Stimulated activated CD4-positive, alpha-beta T cell treated with anti-CD3 and anti-CD28 coated beads, Interleukin-12 subunit alpha, Interleukin-12 subunit beta, amount 100 ng/mL, for 48 hours (primary cell): ENCODE data around the gene TMTC1.
"Not testable (repeated sequence)": the region's sequence is repeated elsewhere in the genome, so short reads cannot be mapped to it uniquely, and the experiment has no call there.

Source experiments
- DNase-seq, 3 donors: peaks; one replicate each; pipeline ENCODE4 v3.0.0-alpha.2; 2020; ENCODE audit warnings: low read depth in 2 of 3, low spot score in 1 of 3

The TMTC1 gene

DNA sequence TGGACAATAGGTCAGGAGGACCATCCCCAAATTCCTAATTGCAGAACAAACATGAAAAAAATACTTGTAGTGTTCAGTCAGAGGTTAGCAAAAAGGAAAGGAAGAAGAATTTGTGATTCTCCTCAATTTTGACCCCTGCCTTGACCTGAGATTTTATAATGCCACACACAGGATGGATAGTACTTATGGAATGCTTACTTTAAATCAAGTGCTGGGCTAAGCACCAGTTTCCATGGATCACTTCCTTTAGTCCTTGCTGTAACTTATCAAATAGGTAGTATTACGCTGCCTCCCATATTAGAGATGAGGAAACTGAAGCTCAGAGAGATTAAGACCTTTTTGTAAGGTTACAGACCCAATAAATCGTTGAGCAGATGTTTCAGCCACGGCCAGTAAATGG lies 205.0 kb downstream of the TMTC1 start:
- no peak for DNase-seq

DNA sequence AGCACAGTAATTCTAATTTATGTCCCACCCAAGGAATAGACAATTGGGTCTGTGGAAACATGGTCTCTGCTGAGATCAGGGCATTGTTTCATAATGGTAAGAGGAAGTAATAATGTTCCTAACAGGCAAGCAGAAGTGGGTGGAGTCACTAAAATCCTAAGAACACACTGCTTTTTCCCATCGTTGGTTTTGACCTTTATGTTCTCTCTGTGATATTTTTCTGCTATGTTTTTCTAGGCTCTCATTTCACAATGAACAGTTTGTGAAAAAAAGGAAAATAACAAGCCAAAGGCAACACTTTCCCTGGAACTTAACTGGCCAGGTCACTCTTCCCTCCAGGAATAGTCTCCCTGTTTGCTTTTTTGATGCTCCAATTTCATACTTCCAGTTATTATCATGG lies 205.7 kb downstream of the TMTC1 start:
- DNase-seq = no peak

DNA sequence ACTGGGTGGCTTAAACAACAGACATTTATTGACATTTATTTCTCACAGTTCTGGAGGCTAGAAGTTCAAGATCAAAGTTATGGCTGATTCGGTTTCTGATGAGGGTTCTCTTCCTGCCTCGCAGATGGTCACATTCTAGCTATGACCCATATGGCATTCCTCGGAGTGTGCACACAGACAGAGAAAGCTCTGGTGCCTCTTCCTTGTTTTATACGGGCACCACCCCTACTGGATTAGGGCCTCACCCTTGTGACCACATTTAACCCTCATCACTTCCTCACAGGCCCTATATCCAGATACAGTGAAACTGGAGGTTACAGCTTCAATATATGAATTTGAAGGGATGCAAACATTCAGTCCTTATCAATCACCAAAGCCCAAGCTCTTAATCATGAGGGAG lies 209.2 kb downstream of the TMTC1 start:
- DNase-seq = no peak

DNA sequence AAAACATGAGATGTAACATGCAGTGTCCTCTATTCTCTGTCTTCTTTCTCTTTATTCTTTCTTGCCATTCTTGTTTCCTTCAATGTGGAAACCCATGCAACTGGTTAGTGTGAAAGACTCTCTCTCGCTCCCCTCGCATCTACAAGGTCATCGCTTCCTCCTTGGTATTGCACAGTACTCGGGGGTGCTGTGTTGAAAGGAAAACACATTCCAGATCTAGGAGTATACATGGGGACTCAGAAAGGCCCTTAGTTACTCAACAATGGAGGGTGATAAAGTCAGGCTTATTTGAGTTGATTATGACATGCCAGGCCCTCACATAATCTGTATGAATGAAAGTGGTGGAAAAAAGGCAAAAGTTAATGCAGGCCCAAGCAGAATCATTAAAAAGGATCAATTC lies 210.8 kb downstream of the TMTC1 start:
- DNase-seq = no peak

DNA sequence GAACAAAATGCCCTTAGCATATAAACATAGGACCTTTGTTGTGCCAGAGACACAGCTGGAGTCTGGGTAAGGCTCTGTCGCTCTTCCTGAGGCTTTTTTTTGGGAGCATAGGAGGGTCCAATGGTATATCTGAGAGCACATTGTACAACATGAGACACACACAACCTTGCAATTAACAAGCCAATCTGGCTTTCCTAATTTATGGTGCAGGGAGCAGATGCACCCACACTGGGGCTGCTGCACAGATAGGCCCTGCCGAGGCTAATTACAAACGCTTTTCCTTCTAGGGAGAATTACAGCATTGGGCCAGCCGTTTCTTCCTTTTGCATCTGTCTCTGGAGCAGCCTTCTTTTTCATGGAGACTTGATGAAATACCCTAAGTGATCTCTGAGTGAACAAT lies 211.3 kb downstream of the TMTC1 start:
- DNase-seq = no peak

DNA sequence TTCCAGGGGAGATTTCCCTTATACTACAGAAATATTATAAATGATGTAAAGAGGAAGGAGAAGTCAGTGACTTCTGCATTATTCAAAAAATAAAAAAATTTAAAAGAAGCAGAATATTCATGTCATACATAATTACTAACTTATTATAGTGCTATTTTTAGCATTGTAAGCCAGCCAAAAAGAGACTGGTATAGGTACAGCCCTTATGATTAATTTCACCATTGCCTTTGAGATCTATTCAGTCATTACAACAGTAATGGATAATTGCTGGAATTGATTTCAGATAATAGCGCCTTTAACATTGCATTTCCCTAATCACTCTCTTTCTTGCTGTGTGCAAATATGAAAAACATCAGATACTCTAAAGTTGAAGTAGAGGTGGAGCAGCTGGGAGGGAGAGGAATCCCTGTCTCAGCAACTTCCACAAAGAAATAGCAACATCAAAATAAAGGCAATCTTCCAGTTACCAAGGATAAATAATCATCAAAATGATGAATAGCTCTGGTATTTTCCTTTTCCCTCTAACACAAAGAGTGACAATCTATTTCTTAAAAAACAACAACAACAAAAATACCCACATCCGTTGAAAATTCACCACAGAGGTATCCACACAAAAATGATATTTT lies 214.5 kb downstream of the TMTC1 start:
- no peak for DNase-seq

DNA sequence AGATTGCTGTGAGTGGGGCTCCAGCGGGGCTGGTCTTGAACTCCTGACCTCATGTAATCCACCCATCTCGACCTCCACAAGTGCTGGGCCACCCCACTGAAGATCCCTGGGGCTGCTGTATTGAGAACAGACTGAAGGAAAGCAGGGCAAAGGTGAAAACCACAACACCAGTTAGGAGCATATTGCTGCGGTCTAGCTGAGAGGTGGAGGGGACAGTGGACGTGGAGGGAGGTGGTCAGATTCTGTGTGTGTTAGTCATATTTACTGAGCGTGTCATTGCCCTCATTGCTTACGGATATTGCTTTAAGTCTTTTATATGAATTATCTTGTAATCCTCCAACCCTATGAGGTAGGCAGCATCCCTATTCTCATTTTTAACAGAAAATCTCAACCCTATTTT lies 217.3 kb downstream of the TMTC1 start:
- no peak for DNase-seq

DNA sequence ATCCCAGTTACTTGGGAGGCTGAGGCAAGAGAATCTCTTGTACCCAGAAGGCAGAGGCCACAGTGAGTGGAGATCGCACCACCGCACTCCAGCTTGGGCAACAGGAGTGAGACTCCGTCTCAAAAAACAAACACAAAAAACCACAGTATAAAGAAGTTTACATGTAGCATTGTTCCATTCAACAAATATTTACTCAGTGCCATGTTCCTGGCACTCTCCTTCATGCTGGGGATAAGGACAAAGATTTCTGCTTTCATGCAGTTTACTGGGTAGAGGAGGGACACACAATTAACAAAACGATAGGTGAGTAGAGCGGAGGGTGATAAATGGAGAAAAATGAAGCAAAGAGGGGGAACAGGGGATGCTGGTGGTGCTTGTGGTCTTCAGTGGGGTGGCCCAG lies 218.0 kb downstream of the TMTC1 start:
- no peak for DNase-seq

DNA sequence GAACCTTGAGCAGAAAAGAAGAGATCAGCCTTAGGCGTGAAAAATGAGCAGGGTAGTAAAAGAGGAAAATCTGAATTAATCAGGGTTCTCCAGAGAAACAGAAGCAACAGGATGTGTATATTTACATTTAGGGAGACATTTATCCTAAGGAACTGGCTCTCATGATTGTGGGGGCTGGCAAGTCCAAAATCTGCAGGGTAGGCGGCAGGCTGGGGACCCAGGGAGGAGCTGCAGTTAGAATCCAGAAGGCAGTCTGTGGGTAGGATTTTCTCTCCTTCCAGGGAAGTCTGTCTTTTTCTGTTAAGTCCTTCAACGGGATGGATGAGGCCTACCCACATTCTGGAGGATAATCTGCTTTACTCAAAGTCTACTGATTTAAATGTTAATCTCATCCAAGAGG lies 218.8 kb downstream of the TMTC1 start:
- DNase-seq = no peak

DNA sequence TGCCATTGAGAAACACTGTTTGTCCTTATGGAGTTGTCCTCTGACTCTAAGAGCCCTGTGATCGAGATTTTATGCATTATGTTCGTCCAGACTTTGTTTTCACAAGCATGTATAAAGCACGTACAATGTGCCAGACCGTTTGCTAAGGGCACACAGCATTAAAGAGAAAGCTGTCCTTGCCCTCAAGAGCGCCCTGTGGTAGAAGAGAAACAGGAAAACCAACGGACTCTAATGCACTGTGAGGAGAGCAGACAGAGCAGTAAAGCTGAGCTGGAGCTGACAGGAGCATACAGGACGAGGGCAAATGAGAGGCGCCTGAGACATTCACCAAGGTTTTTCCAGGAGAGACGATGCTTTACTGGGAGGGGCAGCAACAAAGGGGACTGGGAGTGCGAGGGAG lies 220.1 kb downstream of the TMTC1 start:
- no peak for DNase-seq

DNA sequence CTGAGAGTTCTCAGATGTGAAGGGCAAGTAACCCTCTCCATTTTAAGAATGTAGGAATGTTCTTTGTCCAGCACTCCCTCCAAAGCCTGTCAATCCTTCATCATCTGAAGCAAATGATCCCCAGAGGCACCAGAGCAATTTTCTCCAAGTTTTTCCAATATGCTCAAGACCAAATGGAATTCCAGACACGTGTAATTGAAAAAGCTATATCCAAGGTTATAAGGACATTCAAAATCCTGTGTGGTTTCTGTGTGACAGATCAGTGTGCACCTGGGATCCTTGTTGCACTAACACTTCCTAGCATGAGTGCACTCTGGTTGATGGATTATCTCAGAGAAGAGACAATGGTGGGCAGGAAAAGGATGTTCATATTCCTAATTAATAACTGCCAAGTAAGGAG lies 220.7 kb downstream of the TMTC1 start:
- DNase-seq = no peak

DNA sequence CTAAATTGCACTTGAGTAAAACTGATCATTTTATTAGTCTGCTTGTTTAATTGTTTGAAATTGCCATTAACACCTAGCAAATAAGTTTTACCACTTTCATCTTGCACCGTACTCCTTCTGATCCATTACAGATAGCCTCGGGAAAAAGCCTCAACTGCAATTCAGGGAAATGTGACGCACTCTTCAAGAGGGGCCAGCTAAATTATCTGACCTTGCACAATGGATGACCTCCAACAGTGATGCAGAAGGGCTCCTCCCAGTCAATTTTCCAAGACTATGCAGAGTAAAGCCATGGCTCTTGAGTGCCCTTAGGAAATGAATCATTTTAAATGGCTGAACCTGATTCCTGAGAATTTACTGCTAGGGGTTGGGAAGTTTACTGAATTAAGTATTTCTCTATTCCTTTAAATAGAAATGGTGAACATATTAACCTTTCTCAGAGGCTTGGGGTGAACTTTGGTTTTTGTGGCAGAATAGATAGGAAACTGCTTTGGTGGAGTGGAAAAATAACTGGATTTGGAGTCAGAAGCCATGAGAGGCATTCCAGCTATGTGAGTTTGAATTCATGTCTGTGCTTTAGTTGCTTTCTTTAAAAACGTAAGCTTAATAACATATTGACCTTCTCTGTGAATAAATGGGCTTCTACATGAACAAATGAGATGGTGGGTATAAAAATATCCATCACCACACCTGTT lies 221.5 kb downstream of the TMTC1 start:
- DNase-seq = no peak

DNA sequence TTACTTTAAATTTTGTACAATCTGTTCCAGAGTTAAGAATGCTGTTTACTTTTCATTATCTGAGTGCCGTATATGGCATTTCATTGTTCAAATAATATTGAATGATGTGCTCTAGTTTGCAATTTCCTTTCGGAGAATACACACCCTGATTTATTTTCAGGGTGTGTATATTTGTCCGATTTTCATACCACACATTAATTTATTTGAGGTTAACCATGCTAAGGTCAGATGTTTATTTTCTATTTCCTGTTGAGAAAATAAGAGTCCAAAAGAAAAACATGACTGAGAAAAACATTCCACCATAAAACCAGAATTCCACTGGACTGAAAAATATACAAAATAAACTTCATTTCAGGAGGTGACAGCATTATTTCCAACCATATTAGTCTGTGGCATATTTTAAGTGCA lies 222.1 kb downstream of the TMTC1 start:
- DNase-seq = no peak

DNA sequence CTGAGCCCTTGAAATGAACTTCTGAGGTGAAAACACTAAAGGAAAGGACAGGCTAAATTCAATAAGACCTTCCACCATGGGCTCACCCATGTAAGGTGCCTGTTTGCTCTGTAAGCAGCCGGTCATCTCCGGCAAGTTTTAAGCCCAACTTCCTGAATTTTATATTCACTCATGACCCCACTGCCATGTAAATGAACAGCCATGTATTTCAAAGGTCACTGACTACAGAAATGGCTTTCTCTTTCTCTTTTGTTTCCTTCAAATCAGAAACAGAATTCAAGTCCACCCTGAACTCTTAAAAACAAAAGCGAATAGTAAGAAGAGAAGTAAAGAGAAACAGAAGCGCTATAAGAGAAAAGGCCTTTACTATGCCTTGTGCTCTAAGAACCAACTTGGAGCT lies 224.5 kb downstream of the TMTC1 start:
- no peak for DNase-seq

DNA sequence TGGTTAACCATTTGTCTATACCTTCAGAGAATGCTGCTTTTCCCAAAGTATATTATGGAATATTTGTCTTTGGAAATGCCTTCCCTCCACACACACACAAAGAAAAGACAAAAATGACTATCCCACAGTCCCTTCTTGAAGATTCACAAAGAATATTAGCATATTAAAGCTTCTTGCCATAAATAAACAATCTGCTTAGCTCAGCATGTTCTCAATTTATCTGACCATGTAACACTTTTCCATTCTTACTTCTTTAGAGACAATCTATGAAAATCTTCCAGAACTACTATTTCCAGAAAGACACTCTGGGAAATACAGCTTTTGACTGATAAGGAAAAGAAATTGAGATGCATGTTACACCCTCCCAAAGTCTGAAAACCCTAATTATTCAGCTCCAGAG lies 227.4 kb downstream of the TMTC1 start:
- no peak for DNase-seq

DNA sequence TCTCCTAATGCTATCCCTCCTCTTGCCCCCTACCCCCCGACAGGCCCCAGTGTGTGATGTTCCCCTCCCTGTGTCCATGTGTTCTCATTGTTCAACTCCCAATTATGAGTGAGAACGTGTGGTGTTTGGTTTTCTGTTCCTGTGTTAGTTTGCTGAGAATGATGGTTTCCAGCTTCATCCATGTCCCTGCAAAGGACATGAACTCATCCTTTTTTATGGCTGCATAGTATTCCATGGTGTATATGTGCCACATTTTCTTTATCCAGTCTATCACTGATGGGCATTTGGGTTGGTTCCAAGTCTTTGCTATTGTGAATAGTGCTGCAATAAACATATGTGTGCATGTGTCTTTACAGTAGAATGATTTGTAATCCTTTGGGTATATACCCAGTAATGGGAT lies 228.3 kb downstream of the TMTC1 start:
- DNase-seq = not testable (repeated sequence)

DNA sequence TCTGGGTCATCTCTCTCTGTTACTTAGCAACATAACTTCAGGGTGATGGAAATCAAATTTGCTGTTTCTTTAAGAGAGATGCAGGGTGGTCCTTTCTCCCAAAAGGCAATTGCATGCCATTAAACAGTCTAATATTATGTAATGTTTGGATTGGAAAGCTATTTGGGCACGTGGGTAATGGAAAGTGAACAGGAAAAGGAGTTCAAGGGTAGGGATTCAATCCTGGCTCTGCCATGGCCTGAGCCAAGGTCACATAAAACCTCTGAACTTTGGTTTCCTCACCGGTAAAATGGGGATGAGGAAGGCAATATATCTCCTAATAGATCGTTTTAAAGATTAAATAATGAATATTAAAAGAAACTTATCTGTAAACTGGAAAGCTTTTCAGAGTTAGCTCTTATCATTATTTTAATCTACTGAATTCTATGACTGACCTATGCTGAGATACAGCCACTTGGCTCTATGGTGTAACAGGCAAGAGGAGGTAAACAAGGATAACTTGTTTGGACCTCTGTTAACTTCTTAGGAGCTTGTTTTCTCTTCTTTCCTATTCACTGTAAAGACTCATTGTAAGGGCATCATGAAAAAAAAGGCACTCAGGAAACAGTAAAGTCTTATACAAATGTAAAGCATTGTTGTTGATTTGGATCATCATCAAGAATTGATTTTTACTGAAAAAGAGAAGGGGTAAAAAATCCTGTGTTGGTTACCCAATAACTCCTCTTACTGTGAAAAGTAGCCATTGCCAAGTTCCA lies 230.6 kb downstream of the TMTC1 start:
- no peak for DNase-seq

DNA sequence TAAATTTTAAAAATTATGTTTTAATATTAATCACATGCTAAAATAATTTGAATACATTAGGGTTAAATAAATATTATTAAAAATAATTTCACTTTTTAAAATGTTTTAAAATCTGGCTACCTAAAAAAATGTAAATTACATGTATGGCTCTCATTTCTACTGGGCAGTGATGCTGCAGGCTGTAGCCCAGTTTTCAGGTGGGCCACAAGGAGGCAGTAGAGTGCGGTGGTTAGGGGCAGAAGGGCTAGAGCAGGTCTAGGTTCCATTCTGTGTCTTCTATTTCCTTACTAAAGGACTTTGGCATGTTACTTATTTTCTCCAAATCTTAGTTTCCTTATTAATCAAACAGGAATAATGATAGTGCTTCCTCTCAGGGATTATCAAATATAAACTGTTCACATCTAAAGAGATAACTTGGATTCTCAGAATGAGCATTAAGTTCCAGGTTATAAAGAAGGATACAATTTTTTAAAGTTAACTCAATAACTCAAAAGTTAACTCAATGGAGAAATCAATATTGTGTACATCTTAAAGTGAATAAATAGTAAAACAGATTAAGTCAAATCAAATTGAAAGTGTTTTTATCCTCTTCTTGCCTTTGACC lies 231.3 kb downstream of the TMTC1 start:
- DNase-seq = peak; percentile 46 to 63 (median 53)

DNA sequence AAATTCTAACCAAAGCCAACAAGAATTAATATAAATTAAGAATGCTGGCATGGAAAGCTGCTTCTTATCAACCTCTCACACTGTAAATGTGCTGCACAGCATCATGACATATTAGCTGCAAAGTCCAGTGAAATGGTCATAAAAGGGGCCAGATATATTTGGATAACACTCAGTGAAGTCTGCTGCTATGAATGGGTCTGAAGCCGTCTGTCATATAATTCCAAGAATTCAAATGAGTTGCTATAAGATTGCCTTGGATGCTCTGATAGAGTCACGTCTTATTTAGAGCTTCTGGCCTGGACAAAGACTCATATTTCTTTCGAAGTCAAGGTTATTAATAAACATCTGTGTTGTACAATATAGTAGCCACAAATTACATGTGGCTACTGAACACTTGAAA lies 231.9 kb downstream of the TMTC1 start:
- DNase-seq = no peak

DNA sequence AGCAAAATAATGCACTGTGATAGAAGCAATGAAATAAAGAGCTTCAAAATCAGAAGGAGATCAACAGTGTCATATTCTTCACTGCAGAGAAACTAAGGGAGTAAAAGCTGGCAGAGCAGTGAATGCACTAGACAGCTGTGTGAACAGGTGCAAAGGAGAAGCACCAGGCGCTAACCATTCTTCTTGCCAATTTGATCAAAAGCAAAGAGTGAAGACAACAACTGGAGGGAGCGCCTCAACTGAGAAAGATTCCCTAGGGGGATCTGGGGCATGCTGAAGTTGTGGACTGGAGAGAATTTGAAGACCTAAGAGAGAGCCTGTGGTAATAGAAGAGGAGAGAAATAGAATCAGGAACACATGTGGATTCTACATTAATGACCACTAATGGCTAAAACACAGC lies 235.9 kb downstream of the TMTC1 start:
- no peak for DNase-seq

DNA sequence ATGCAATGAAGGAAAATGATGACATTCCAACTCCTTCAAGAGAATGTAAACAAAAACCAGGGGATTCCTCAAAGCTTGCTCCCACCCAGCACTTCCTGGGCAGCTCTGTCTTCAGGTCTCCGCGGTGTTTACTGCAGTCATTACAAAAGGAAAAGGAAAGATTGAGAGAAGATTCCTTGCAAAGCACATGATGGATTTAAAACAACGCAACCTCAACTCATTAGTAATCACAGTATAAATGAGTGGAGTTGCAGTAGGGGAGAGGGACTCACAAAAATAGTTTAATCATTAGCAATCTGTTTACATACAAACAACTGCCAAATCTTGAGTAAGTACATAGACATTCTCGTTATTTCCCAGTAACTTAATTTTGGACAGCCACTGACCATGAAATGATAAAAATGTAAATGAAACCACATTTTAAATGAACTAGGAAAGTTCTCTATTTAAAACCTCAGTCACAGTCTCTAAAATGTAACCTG lies 236.6 kb downstream of the TMTC1 start:
- DNase-seq = no peak

DNA sequence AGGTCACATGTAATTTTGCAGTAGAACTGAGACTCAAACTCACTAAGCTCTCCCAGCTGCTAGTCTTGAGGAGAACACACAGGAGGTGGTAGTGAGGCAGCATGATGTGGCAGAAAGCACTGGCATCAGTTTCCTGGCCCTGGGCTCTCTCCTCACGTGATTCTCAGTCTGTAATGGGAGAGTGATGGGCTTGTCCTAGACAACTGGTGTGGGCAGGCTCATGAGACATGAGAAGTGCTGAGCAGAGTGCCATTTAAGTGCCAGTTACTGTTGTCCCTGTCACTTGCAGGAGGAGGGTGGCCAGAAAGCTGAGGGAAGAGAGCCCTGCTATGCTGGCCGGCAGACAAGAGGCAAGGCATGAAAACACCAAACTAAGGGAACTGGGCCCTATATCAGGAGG lies 237.7 kb downstream of the TMTC1 start:
- DNase-seq = no peak
